H1 (cell line): ENCODE data around the gene CRYM. TPM values are rescaled to one million over a fixed set of nuclear protein-coding genes. Genes with fewer than 3 reads are reported as not detected.
"Not testable (repeated sequence)": the region's sequence is repeated elsewhere in the genome, so short reads cannot be mapped to it uniquely, and the experiment has no call there.

Source experiments
- CTCF ChIA-PET: fragments of 300-600 bp; sonication (Branson Sonifier 250); formaldehyde crosslinking; loops from one replicate; lab custom pipeline; 2021; ENCODE audit not compliant: partially characterized antibody; lab: Charles Lee
- POLR2A ChIA-PET: fragments of 300-600 bp; sonication (Branson Sonifier 250); formaldehyde crosslinking; loops from one replicate; lab custom pipeline; 2021; ENCODE audit warnings: inconsistent platforms; ENCODE audit not compliant: partially characterized antibody; lab: Charles Lee
- DNase-seq, 2 experiments: peaks; one replicate each; pipeline versions ENCODE4 v3.0.0 to v3.0.0-alpha.2; 2010 to 2022; ENCODE audit warnings: low spot score in 2 of 2, low read depth in 1 of 2, mixed read lengths in 1 of 2
- FAIRE-seq: peaks from 2 replicates; lab custom pipeline; 2011; peaks lifted over from hg19 to GRCh38; lab: Jason Lieb, UNC
- H2AFZ ChIP-seq: 2 replicates; pipeline ENCODE4 v1.8.1; 2012; ENCODE audit warnings: low read length, inconsistent platforms
- H2AK5ac ChIP-seq: 2 replicates; pipeline ENCODE4 v1.6.1; 2013; ENCODE audit warnings: low read depth, low read length
- H2BK120ac ChIP-seq: replicated peaks from 2 replicates; pipeline ENCODE3; 2013; ENCODE audit warnings: low read depth, low read length, inconsistent platforms
- H2BK12ac ChIP-seq: 2 replicates; pipeline ENCODE4 v1.6.1; 2013; ENCODE audit warnings: low read depth, low read length
- H2BK15ac ChIP-seq: 2 replicates; pipeline ENCODE4 v1.6.1; 2013; ENCODE audit warnings: low read length
- H2BK20ac ChIP-seq: 2 replicates; pipeline ENCODE4 v1.6.1; 2013; ENCODE audit warnings: low read length
- H2BK5ac ChIP-seq: 2 replicates; pipeline ENCODE4 v1.6.1; 2013; ENCODE audit warnings: low read depth, low read length
- H3K14ac ChIP-seq: 2 replicates; pipeline ENCODE4 v1.6.1; 2013; ENCODE audit warnings: inconsistent platforms; ENCODE audit not compliant: insufficient read length
- H3K18ac ChIP-seq: 2 replicates; pipeline ENCODE4 v1.6.1; 2013; ENCODE audit warnings: low read length; ENCODE audit errors: extremely low read depth
- H3K23ac ChIP-seq: 2 replicates; pipeline ENCODE4 v1.6.1; 2013; ENCODE audit warnings: inconsistent platforms; ENCODE audit not compliant: insufficient read length
- H3K23me2 ChIP-seq: 2 replicates; pipeline ENCODE4 v1.6.1; 2013; ENCODE audit warnings: low read depth, low read length
- H3K27ac ChIP-seq: 2 replicates; pipeline ENCODE4 v1.6.1; 2011; ENCODE audit warnings: low read depth, low read length, inconsistent platforms
- H3K27me3 ChIP-seq, 4 experiments: replicated peaks in 1 of 4; 1 replicate in 1 of 4; 2 replicates in 3 of 4; pipeline versions ENCODE4 v1.6.1 to v1.8.1; 2011 to 2013; ENCODE audit warnings: low read length in 3 of 4, mild to moderate bottlenecking in 3 of 4, inconsistent platforms in 2 of 4, mixed read lengths in 2 of 4, moderate library complexity in 1 of 4; ENCODE audit not compliant: control insufficient read depth in 3 of 4, insufficient read depth in 3 of 4; ENCODE audit errors: extremely low read depth in 1 of 4
- H3K36me3 ChIP-seq, 4 experiments: 2 replicates each; pipeline versions ENCODE4 v1.6.1 to v1.8.1; 2011 to 2013; ENCODE audit warnings: mild to moderate bottlenecking in 4 of 4, low read length in 3 of 4, moderate library complexity in 2 of 4, control low read depth in 1 of 4, inconsistent platforms in 1 of 4; ENCODE audit not compliant: insufficient read depth in 4 of 4, control insufficient read depth in 2 of 4
- H3K4ac ChIP-seq: replicated peaks from 2 replicates; pipeline ENCODE3; 2013; ENCODE audit warnings: low read length, low read depth, mixed read lengths, inconsistent platforms; ENCODE audit not compliant: insufficient read length
- H3K4me1 ChIP-seq, 4 experiments: replicated peaks in 1 of 4; 1 replicate in 1 of 4; 2 replicates in 3 of 4; pipeline versions ENCODE4 v1.6.1 to v1.8.1; 2011 to 2013; ENCODE audit warnings: low read length in 3 of 4, inconsistent platforms in 2 of 4, mixed read lengths in 1 of 4; ENCODE audit not compliant: insufficient read depth in 4 of 4, control insufficient read depth in 3 of 4
- H3K4me2 ChIP-seq, 2 experiments: 2 replicates each; pipeline versions ENCODE4 v1.6.1 to v1.8.1; 2011 to 2013; ENCODE audit warnings: low read depth in 2 of 2, low read length in 2 of 2, control low read depth in 1 of 2, inconsistent platforms in 1 of 2, mild to moderate bottlenecking in 1 of 2; ENCODE audit not compliant: insufficient read depth in 1 of 2
- H3K4me3 ChIP-seq, 4 experiments: fragments of 200-600, 300-600 bp in 1 of 4; sonication (generic), shearing (Covaris generic), sonication (Bioruptor Twin) in 1 of 4; 2 replicates each; pipeline versions ENCODE4 v1.5.1 to v1.8.1; 2011 to 2016; ENCODE audit warnings: low read length in 4 of 4, low read depth in 3 of 4, control low read depth in 2 of 4, inconsistent platforms in 2 of 4, mild to moderate bottlenecking in 2 of 4, mixed read lengths in 1 of 4, moderate library complexity in 1 of 4; ENCODE audit not compliant: insufficient read depth in 2 of 4; ENCODE audit errors: extremely low read depth in 1 of 4
- H3K56ac ChIP-seq: replicated peaks from 2 replicates; pipeline ENCODE3; 2013; ENCODE audit warnings: low read depth, mild to moderate bottlenecking, mixed read lengths, low read length, inconsistent platforms; ENCODE audit not compliant: insufficient read length
- H3K79me1 ChIP-seq: 2 replicates; pipeline ENCODE4 v1.6.1; 2013; ENCODE audit warnings: low read depth, low read length, control low read depth
- H3K79me2 ChIP-seq, 2 experiments: 2 replicates each; pipeline versions ENCODE4 v1.6.1 to v1.8.1; 2012 to 2013; ENCODE audit warnings: low read length in 2 of 2, mild to moderate bottlenecking in 2 of 2, inconsistent platforms in 1 of 2; ENCODE audit not compliant: insufficient read depth in 2 of 2, control insufficient read depth in 1 of 2
- H3K9ac ChIP-seq, 4 experiments: replicated peaks in 1 of 4; 1 replicate in 1 of 4; 2 replicates in 3 of 4; pipeline versions ENCODE4 v1.6.1 to v1.8.1; 2011 to 2013; ENCODE audit warnings: low read depth in 3 of 4, low read length in 3 of 4, control low read depth in 2 of 4, mild to moderate bottlenecking in 2 of 4, moderate library complexity in 2 of 4, inconsistent platforms in 1 of 4; ENCODE audit errors: extremely low read depth in 1 of 4
- H3K9me3 ChIP-seq, 2 experiments: 2 replicates each; pipeline versions ENCODE4 v1.6.1 to v1.8.1; 2012 to 2013; ENCODE audit warnings: mild to moderate bottlenecking in 2 of 2, moderate library complexity in 2 of 2, control low read depth in 1 of 2, inconsistent platforms in 1 of 2, low read depth in 1 of 2, low read length in 1 of 2, mixed read lengths in 1 of 2; ENCODE audit not compliant: insufficient read depth in 2 of 2
- H4K20me1 ChIP-seq, 2 experiments: replicated peaks in 1 of 2; 2 replicates each; pipeline versions ENCODE3 to v1.8.1; 2011 to 2013; ENCODE audit warnings: inconsistent platforms in 2 of 2, low read length in 2 of 2, mild to moderate bottlenecking in 1 of 2; ENCODE audit not compliant: insufficient read depth in 2 of 2, control insufficient read depth in 1 of 2
- H4K5ac ChIP-seq: 2 replicates; pipeline ENCODE4 v1.6.1; 2013; ENCODE audit warnings: low read length, low read depth, mixed read lengths, inconsistent platforms; ENCODE audit not compliant: insufficient read length
- H4K8ac ChIP-seq: 2 replicates; pipeline ENCODE4 v1.8.0; 2013; ENCODE audit warnings: mild to moderate bottlenecking, moderate library complexity, low read length, inconsistent platforms; ENCODE audit not compliant: insufficient read depth; ENCODE audit errors: extremely low read depth
- H4K91ac ChIP-seq: replicated peaks from 2 replicates; pipeline ENCODE3; 2013; ENCODE audit warnings: low read length, mixed read lengths, inconsistent platforms; ENCODE audit not compliant: insufficient read length
- WGBS, 2 experiments: shearing (Covaris generic) in 1 of 2; methylation state at CpG; one replicate each; pipeline versions ENCODE4 v1.1.6 to v1.1.7; 2013 to 2015; ENCODE audit warnings: low lambda C conversion rate in 2 of 2, mixed read lengths in 2 of 2, inconsistent platforms in 1 of 2, low coverage in 1 of 2, missing lambda C conversion rate in 1 of 2; ENCODE audit not compliant: insufficient replicate concordance in 2 of 2, insufficient coverage in 1 of 2, insufficient read length in 1 of 2; ENCODE audit errors: extremely low coverage in 1 of 2, missing lambda C conversion rate in 1 of 2; 5-methylcytosine and 5-hydroxymethylcytosine counted together
- polyA plus RNA-seq, 7 experiments: library from polyadenylated mRNA; depleted of rRNA in 3 of 7; stranded (reverse) in 5 of 7; unstranded in 2 of 7; fragments of >200 nt in 5 of 7; fragments of 200-250 nt in 2 of 7; gene quantifications; 1 replicate in 5 of 7; 2 replicates in 1 of 7; 4 replicates in 1 of 7; pipeline versions ENCODE4 v1.2.1 to v1.2.3, GENCODE V29; 2011 to 2013; ENCODE audit warnings: missing spikeins in 2 of 7, mixed read lengths in 2 of 7
- total RNA-seq: library from RNA; stranded (reverse); fragmentation: NEBNext Ultra II Directional; extraction: Animal tissue kit (Norgen Biotek cat#: 25700); gene quantifications from 2 replicates; pipeline ENCODE4 v1.2.1, GENCODE V29; 2021

Gene CRYM
- total and polyA plus RNA-seq, 2 of the 8 experiments (the other 6 are each of a cell fraction or from before 2014, with no cell fraction given) = 12.9 to 40.4 TPM

DNA sequence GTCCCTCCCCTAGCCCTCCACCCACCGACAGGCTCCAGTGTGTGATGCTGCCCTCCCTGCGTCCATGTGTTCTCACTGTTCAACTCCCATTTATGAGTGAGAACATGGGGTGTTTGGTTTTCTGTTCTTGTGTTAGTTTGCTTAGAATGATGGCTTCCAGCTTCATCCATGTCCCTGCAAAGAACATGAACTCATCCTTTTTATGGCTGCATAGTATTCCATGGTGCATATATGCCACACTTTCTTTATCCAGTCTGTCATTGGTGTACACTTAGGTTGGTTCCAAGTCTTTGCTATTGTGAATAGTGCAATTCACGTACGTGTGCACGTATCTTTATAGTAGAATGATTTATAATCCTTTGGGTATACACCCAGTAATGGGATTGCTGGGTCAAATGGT, 28.6 kb upstream of the CRYM start:
- 85% methylated on average over 5 of the region's 5 CpGs; no CpG with 5 or more reads in 1 of the 2 experiments for WGBS, 2 experiments
- H3K14ac ChIP-seq, H3K36me3 ChIP-seq, H4K91ac ChIP-seq, H3K4me3 ChIP-seq, H3K79me1 ChIP-seq, H2AK5ac ChIP-seq, H2BK120ac ChIP-seq, H2BK20ac ChIP-seq, DNase-seq, H4K5ac ChIP-seq, H3K4me2 ChIP-seq, H3K4ac ChIP-seq, H3K4me1 ChIP-seq, H3K9ac ChIP-seq, H2BK5ac ChIP-seq, H3K27ac ChIP-seq, H4K8ac ChIP-seq, H3K23ac ChIP-seq, H2AFZ ChIP-seq, H3K18ac ChIP-seq, H4K20me1 ChIP-seq, H3K79me2 ChIP-seq, H3K56ac ChIP-seq, H3K9me3 ChIP-seq, H2BK15ac ChIP-seq, FAIRE-seq, H2BK12ac ChIP-seq, H3K23me2 ChIP-seq: not testable (repeated sequence)
- H3K27me3 ChIP-seq = peaks cover 6 to 29% (median 19%) of the 10 kb centered on the region in 4 experiments
- POLR2A ChIA-PET = interaction anchor here (2.3 kb wide), 1 partner anchor 14 kb away, joined by 6 read pairs; no protein-coding TSS in a partner anchor
- CTCF ChIA-PET = interaction anchor here (0.6 to 1.0 kb wide), 2 partner anchors 37 to 548 kb away, joined by 3 read pairs; no protein-coding TSS in a partner anchor
